ENCODE data around the gene FEM1C. TPM values are rescaled to one million over a fixed set of nuclear protein-coding genes. Genes with fewer than 3 reads are reported as not detected.
A peak's percentile ranks its signal among the peaks of the same experiment; 100 is the strongest.

FEM1C gene
- total and polyA plus RNA-seq, 10 donors, result 3.1 to 22.7 (median 16.9) TPM

GRCh38 chr5:115555084-115555633, 10.6 kb upstream of the FEM1C start:
- intact Hi-C loops (cut with DNase I; ENCODE audit: low total_unique reads), result no loop called here
- 86 to 93% (median 89%) methylated on average over 4 of the region's 4 CpGs for WGBS, 5 donors

GRCh38 chr5:115553082-115553481, 8.5 kb upstream of the FEM1C start:
- Histone ChIP-seq H3K36me3 (no peaks in the 10 kb centered on the region), H3K4me3 (no peak overlapping the region), H3K27me3 (replicated peaks in 1 of 7) (no peaks in the 10 kb centered on the region), H3K27ac (no peak overlapping the region), H3K4me1 (peaks cover 0 to 12% (median 0%) of the 10 kb centered on the region in 6 donors), H3K9me3 (no peaks in the 10 kb centered on the region)
- TF ChIP-seq POLR2A (IDR thresholded peaks at IDR 0.05), result no peak
- TF ChIP-seq POLR2AphosphoS5 (IDR thresholded peaks at IDR 0.05), result no peak
- no peak for TF ChIP-seq CTCF (IDR thresholded peaks at IDR 0.05 in 8 of 11, conservative IDR thresholded peaks at IDR 0.05 in 3 of 11)
- WGBS, 5 donors, result 88 to 97% (median 95%) methylated on average over 4 of the region's 4 CpGs
- intact Hi-C loops (cut with DNase I; ENCODE audit: low total_unique reads), result no loop called here
- no peak for DNase-seq

More at GRCh38 chr5:115555084-115555633, 10.6 kb upstream of the FEM1C start:
- Histone ChIP-seq H3K36me3 (no peaks in the 10 kb centered on the region), H3K9me3 (no peaks in the 10 kb centered on the region), H3K4me3 (no peak overlapping the region), H3K27ac (no peak overlapping the region), H3K4me1 (peaks cover 0 to 15% (median 0%) of the 10 kb centered on the region in 6 donors), H3K27me3 (replicated peaks in 1 of 7) (no peaks in the 10 kb centered on the region)
- no peak for TF ChIP-seq CTCF (IDR thresholded peaks at IDR 0.05 in 8 of 11, conservative IDR thresholded peaks at IDR 0.05 in 3 of 11)
- no peak for TF ChIP-seq POLR2A (IDR thresholded peaks at IDR 0.05)
- DNase-seq, result no peak

- no peak overlapping the region for H3K27ac ChIP-seq
- H3K36me3 ChIP-seq, result no peaks in the 10 kb centered on the region
- H3K4me3 ChIP-seq, result no peak overlapping the region
- TF ChIP-seq POLR2A (IDR thresholded peaks at IDR 0.05), result no peak
- TF ChIP-seq POLR2AphosphoS5 (IDR thresholded peaks at IDR 0.05), result no peak
- TF ChIP-seq CTCF (IDR thresholded peaks at IDR 0.05 in 8 of 11, conservative IDR thresholded peaks at IDR 0.05 in 3 of 11), result no peak
- WGBS, 5 donors, result 66 to 74% (median 68%) methylated on average over 4 of the region's 4 CpGs
- peaks cover 0 to 4% (median 0%) of the 10 kb centered on the region in 8 donors for H3K9me3 ChIP-seq
- DNase-seq, result no peak
- no peaks in the 10 kb centered on the region for H3K4me1 ChIP-seq
- intact Hi-C loops (cut with DNase I; ENCODE audit: low total_unique reads), result no loop called here
- H3K27me3 ChIP-seq (replicated peaks in 1 of 7), result no peaks in the 10 kb centered on the region
These were observed 6.8 kb upstream of the FEM1C start for GRCh38 chr5:115551415-115551814.

GRCh38 chr5:115549154-115549553, 4.6 kb upstream of the FEM1C start:
- TF ChIP-seq POLR2AphosphoS5 (IDR thresholded peaks at IDR 0.05) (no peak), POLR2A (IDR thresholded peaks at IDR 0.05) (no peak), CTCF (IDR thresholded peaks at IDR 0.05 in 8 of 11, conservative IDR thresholded peaks at IDR 0.05 in 3 of 11) (peak in 1 of 11 experiments; percentile 19)
- WGBS, 5 donors, result 52 to 57% (median 55%) methylated on average over 3 of the region's 3 CpGs
- H3K27me3 ChIP-seq (replicated peaks in 1 of 7), result no peaks in the 10 kb centered on the region
- H3K27ac ChIP-seq, result no peak overlapping the region
- no peak overlapping the region for H3K4me3 ChIP-seq
- no peaks in the 10 kb centered on the region for H3K36me3 ChIP-seq
- peaks cover 0 to 18% (median 13%) of the 10 kb centered on the region in 8 donors for H3K9me3 ChIP-seq
- no peak for DNase-seq
- intact Hi-C loops (cut with DNase I; ENCODE audit: low total_unique reads), result no loop called here
- H3K4me1 ChIP-seq, result peaks cover 0 to 6% (median 3%) of the 10 kb centered on the region in 6 donors

All from spleen (tissue), 11 donors.